ENCODE measurements around the gene ZNF622. TPM values are rescaled to one million over a fixed set of nuclear protein-coding genes. Genes with fewer than 3 reads are reported as not detected.

Gene ZNF622, protein sequence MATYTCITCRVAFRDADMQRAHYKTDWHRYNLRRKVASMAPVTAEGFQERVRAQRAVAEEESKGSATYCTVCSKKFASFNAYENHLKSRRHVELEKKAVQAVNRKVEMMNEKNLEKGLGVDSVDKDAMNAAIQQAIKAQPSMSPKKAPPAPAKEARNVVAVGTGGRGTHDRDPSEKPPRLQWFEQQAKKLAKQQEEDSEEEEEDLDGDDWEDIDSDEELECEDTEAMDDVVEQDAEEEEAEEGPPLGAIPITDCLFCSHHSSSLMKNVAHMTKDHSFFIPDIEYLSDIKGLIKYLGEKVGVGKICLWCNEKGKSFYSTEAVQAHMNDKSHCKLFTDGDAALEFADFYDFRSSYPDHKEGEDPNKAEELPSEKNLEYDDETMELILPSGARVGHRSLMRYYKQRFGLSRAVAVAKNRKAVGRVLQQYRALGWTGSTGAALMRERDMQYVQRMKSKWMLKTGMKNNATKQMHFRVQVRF
- 32.7 TPM for polyA plus RNA-seq (2012; ENCODE audit: low read depth, missing spikeins)

- TF ChIP-seq POLR2AphosphoS5 (IDR thresholded peaks at IDR 0.05; ENCODE audit: low read depth, low read length) (peak; percentile 98), TAF1 (IDR thresholded peaks at IDR 0.05; ENCODE audit: low read depth, low read length) (peak; percentile 89), PAX5 (IDR thresholded peaks at IDR 0.05; ENCODE audit: insufficient read depth, low read length, severe bottlenecking) (no peak), POU2F2 (IDR thresholded peaks at IDR 0.05; ENCODE audit: low read depth, low read length) (peak; percentile 86), POLR2A (IDR thresholded peaks at IDR 0.05; ENCODE audit: low read depth, low read length) (peak; percentile 99), SPI1 (IDR thresholded peaks at IDR 0.05; ENCODE audit: low read depth, low read length) (peak; percentile 58)
- FAIRE-seq (peak; percentile 96), DNase-seq (ENCODE audit: insufficient read length, low spot score) (peak; percentile 64)
Measured at GRCh38 chr5:16465544-16466432, at the start of gene ZNF622. ZNF622 (minus strand) TSS chr5:16465800; CDS start chr5:16465665, 135 bp downstream.

- TF ChIP-seq POLR2A (IDR thresholded peaks at IDR 0.05; ENCODE audit: low read depth, low read length): no peak
- TF ChIP-seq SPI1 (IDR thresholded peaks at IDR 0.05; ENCODE audit: low read depth, low read length): no peak
- TF ChIP-seq POU2F2 (IDR thresholded peaks at IDR 0.05; ENCODE audit: low read depth, low read length): no peak
- TF ChIP-seq POLR2AphosphoS5 (IDR thresholded peaks at IDR 0.05; ENCODE audit: low read depth, low read length): no peak
- TF ChIP-seq TAF1 (IDR thresholded peaks at IDR 0.05; ENCODE audit: low read depth, low read length): no peak
- TF ChIP-seq PAX5 (IDR thresholded peaks at IDR 0.05; ENCODE audit: insufficient read depth, low read length, severe bottlenecking): no peak
- FAIRE-seq: no peak
- no peak for DNase-seq (ENCODE audit: insufficient read length, low spot score)
Measured at GRCh38 chr5:16510098-16510497, 44.5 kb upstream of the ZNF622 start.

DNA sequence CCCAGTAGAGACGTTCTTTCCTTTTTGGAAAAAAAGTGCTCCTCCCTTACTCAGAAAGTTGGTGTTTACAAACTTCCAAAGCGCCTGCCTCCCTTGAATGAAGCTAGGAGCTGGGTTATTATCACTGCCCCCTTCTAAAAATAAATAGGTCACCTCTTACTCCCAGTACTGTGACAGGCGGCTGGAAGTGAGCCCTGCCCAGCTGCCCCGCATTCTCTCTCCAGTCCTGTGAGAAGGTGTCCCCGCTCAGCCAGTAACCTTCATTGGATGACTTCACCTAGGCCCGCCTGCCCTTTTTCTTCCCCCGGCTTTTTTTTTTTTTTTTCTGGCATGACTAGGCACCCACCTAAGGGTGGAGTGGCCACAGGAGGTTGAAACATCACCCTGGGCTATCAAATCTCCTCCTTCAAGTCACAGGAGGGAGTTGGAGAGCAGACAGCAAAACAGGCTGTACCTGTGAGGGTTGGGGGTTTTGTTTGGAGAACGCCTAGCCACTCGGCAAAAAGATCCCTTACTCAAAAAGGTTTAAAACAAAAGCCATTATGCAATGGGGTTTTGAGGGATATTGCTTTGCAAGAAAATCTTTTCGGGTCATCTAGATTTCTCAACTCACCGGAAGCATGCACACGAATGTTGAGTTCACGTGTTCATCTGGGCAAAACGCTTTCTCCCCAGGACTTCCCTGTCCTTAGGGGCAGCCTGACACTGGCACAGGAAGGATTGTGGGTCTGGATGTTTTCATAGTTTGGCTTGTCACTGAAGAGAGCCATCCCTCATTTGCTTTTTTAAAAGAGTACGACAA lies 43.3 kb upstream of the ZNF622 start:
- no peak for TF ChIP-seq SPI1 (IDR thresholded peaks at IDR 0.05; ENCODE audit: low read depth, low read length)
- no peak for TF ChIP-seq POU2F2 (IDR thresholded peaks at IDR 0.05; ENCODE audit: low read depth, low read length)
- no peak for TF ChIP-seq TAF1 (IDR thresholded peaks at IDR 0.05; ENCODE audit: low read depth, low read length)
- TF ChIP-seq POLR2AphosphoS5 (IDR thresholded peaks at IDR 0.05; ENCODE audit: low read depth, low read length): no peak
- TF ChIP-seq POLR2A (IDR thresholded peaks at IDR 0.05; ENCODE audit: low read depth, low read length): no peak
- no peak for DNase-seq (ENCODE audit: insufficient read length, low spot score)
- no peak for FAIRE-seq

GRCh38 chr5:16507716-16508115 lies 42.1 kb upstream of the ZNF622 start:
- TF ChIP-seq TAF1 (IDR thresholded peaks at IDR 0.05; ENCODE audit: low read depth, low read length) (no peak), POLR2A (IDR thresholded peaks at IDR 0.05; ENCODE audit: low read depth, low read length) (no peak), POU2F2 (IDR thresholded peaks at IDR 0.05; ENCODE audit: low read depth, low read length) (no peak), PAX5 (IDR thresholded peaks at IDR 0.05; ENCODE audit: insufficient read depth, low read length, severe bottlenecking) (no peak), POLR2AphosphoS5 (IDR thresholded peaks at IDR 0.05; ENCODE audit: low read depth, low read length) (no peak), SPI1 (IDR thresholded peaks at IDR 0.05; ENCODE audit: low read depth, low read length) (no peak)
- no peak for FAIRE-seq
- DNase-seq (ENCODE audit: insufficient read length, low spot score): no peak

DNA sequence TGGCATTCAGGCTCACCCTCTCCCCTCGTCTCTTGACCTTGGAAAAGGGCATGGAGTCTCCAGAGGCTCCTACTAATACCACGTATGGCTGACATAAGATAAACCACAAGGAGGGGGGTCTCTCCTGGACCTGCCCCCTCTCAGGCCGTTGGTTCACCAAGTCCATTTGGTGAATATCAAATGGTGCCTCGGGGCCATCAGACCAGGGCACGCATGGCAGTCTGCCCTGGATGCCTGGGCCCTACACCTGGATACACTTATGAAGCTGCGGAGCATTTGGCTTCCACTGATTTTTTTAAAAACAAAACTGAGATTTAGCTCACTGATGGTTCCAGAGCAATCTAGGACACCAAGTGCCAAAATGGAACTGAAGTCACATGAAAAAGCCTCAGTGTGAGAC lies 40.3 kb upstream of the ZNF622 start:
- FAIRE-seq: no peak
- no peak for DNase-seq (ENCODE audit: insufficient read length, low spot score)
- TF ChIP-seq TAF1 (IDR thresholded peaks at IDR 0.05; ENCODE audit: low read depth, low read length) (no peak), POLR2A (IDR thresholded peaks at IDR 0.05; ENCODE audit: low read depth, low read length) (no peak), PAX5 (IDR thresholded peaks at IDR 0.05; ENCODE audit: insufficient read depth, low read length, severe bottlenecking) (no peak), POU2F2 (IDR thresholded peaks at IDR 0.05; ENCODE audit: low read depth, low read length) (no peak), POLR2AphosphoS5 (IDR thresholded peaks at IDR 0.05; ENCODE audit: low read depth, low read length) (no peak), SPI1 (IDR thresholded peaks at IDR 0.05; ENCODE audit: low read depth, low read length) (no peak)

DNA sequence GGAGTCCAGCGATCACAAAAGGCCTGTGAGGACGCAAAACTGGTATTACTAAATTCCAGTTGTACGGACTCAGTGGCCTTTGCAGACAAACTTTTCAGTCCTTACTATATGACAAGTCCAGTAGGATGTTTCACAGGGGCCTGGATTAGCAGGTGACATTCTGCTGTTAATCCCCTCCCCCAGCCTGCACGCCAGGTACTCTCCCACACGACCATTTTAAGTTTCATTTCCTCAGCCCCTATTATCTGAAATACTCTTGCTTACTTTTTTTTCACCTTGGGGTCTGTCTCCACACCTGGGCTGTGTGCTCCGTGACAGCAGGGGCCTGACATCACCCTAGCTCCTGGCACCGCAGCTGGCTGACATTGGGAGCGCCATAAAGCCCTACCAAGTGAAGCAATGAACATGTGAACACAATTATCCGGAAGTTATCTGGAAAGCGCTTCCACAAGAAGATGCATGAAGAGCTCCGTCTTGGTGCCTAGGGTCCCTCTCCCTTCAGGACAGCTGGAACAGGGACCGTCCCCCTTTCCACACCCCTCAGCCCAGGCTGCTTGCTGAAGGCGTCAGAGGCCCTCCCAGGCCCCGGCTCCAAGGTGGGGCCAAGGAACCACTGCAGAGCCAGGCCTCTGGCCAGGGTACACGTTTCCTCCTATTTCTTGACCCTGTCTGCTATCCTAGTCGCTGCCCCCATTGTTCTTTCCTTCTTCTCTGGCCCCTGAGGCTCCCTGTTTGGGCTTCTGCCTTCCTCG lies 39.7 kb upstream of the ZNF622 start:
- DNase-seq (ENCODE audit: insufficient read length, low spot score) (no peak), FAIRE-seq (no peak)
- TF ChIP-seq POU2F2 (IDR thresholded peaks at IDR 0.05; ENCODE audit: low read depth, low read length) (no peak), TAF1 (IDR thresholded peaks at IDR 0.05; ENCODE audit: low read depth, low read length) (no peak), SPI1 (IDR thresholded peaks at IDR 0.05; ENCODE audit: low read depth, low read length) (peak; percentile 63), POLR2AphosphoS5 (IDR thresholded peaks at IDR 0.05; ENCODE audit: low read depth, low read length) (no peak), POLR2A (IDR thresholded peaks at IDR 0.05; ENCODE audit: low read depth, low read length) (no peak), PAX5 (IDR thresholded peaks at IDR 0.05; ENCODE audit: insufficient read depth, low read length, severe bottlenecking) (no peak)

GRCh38 chr5:16504571-16504970 lies 39.0 kb upstream of the ZNF622 start:
- TF ChIP-seq PAX5 (IDR thresholded peaks at IDR 0.05; ENCODE audit: insufficient read depth, low read length, severe bottlenecking): no peak
- TF ChIP-seq SPI1 (IDR thresholded peaks at IDR 0.05; ENCODE audit: low read depth, low read length): no peak
- no peak for TF ChIP-seq POU2F2 (IDR thresholded peaks at IDR 0.05; ENCODE audit: low read depth, low read length)
- TF ChIP-seq TAF1 (IDR thresholded peaks at IDR 0.05; ENCODE audit: low read depth, low read length): no peak
- TF ChIP-seq POLR2AphosphoS5 (IDR thresholded peaks at IDR 0.05; ENCODE audit: low read depth, low read length): no peak
- TF ChIP-seq POLR2A (IDR thresholded peaks at IDR 0.05; ENCODE audit: low read depth, low read length): no peak
- no peak for FAIRE-seq

GRCh38 chr5:16502866-16503265 lies 37.3 kb upstream of the ZNF622 start:
- no peak for DNase-seq (ENCODE audit: insufficient read length, low spot score)
- TF ChIP-seq POLR2A (IDR thresholded peaks at IDR 0.05; ENCODE audit: low read depth, low read length): no peak
- no peak for TF ChIP-seq SPI1 (IDR thresholded peaks at IDR 0.05; ENCODE audit: low read depth, low read length)
- no peak for TF ChIP-seq TAF1 (IDR thresholded peaks at IDR 0.05; ENCODE audit: low read depth, low read length)
- no peak for TF ChIP-seq PAX5 (IDR thresholded peaks at IDR 0.05; ENCODE audit: insufficient read depth, low read length, severe bottlenecking)
- no peak for TF ChIP-seq POU2F2 (IDR thresholded peaks at IDR 0.05; ENCODE audit: low read depth, low read length)
- TF ChIP-seq POLR2AphosphoS5 (IDR thresholded peaks at IDR 0.05; ENCODE audit: low read depth, low read length): no peak
- FAIRE-seq: no peak

More at GRCh38 chr5:16504571-16504970, 39.0 kb upstream of the ZNF622 start:
- no peak for DNase-seq (ENCODE audit: insufficient read length, low spot score)

All from GM12891 (cell line).